DOHH2 (cell line): ENCODE measurements around the gene TRAPPC2L.

Experiments
- CTCF ChIP-seq: fragments of 200-600 bp; sonication (generic); IDR thresholded peaks from one replicate; pipeline ENCODE4 v1.5.1; 2014; ENCODE audit warnings: antibody characterized with exemption, mild to moderate bottlenecking, low read depth, low read length; ENCODE audit not compliant: poor library complexity, severe bottlenecking
- EZH2phosphoT487 ChIP-seq: fragments of 200-600 bp; sonication (generic); IDR thresholded peaks from 2 replicates; pipeline ENCODE4 v1.6.1; 2017; ENCODE audit warnings: borderline replicate concordance, mild to moderate bottlenecking, antibody characterized with exemption, low read length, moderate library complexity, mixed read lengths

- no peak for TF ChIP-seq CTCF
- TF ChIP-seq EZH2phosphoT487 = no peak
These were observed 42.8 kb upstream of the TRAPPC2L start for GRCh38 chr16:88814144-88814502.
